H1 (cell line): Measurements from ENCODE around the gene HGD. TPM values are rescaled to one million over a fixed set of nuclear protein-coding genes. Genes with fewer than 3 reads are reported as not detected.

Source experiments
- CHD1 ChIP-seq: IDR thresholded peaks from 2 replicates; pipeline ENCODE4 v1.6.1; 2012; ENCODE audit warnings: low read depth, low read length, improper control_type of control experiment
- CTCF ChIP-seq, 3 experiments: IDR thresholded peaks; 1 replicate in 2 of 3; 2 replicates in 1 of 3; pipeline versions ENCODE4 v1.5.1 to v1.6.1; 2011; ENCODE audit warnings: low read length in 3 of 3, mild to moderate bottlenecking in 3 of 3, inconsistent platforms in 2 of 3, low read depth in 1 of 3, moderate library complexity in 1 of 3; ENCODE audit not compliant: insufficient read depth in 1 of 3; ENCODE audit errors: control extremely low read depth in 1 of 3
- GTF2F1 ChIP-seq: IDR thresholded peaks from 2 replicates; pipeline ENCODE4 v1.6.1; 2012; ENCODE audit warnings: low read depth, low read length, improper control_type of control experiment, borderline replicate concordance
- PHF8 ChIP-seq: fragments of 200-600 bp; sonication (generic); conservative IDR thresholded peaks from 2 replicates; pipeline ENCODE4 v1.7.1; 2012; ENCODE audit warnings: low read depth, mild to moderate bottlenecking, inconsistent platforms, low read length, moderate library complexity
- POU5F1 ChIP-seq: IDR thresholded peaks from 2 replicates; pipeline ENCODE4 v1.6.1; 2011; ENCODE audit warnings: low read depth, mild to moderate bottlenecking, low read length, moderate library complexity
- polyA plus RNA-seq, 7 experiments: library from polyadenylated mRNA; depleted of rRNA in 3 of 7; stranded (reverse) in 5 of 7; unstranded in 2 of 7; fragments of >200 nt in 5 of 7; fragments of 200-250 nt in 2 of 7; gene quantifications; 1 replicate in 5 of 7; 2 replicates in 1 of 7; 4 replicates in 1 of 7; pipeline versions ENCODE4 v1.2.1 to v1.2.3, GENCODE V29; 2011 to 2013; ENCODE audit warnings: missing spikeins in 2 of 7, mixed read lengths in 2 of 7
- total RNA-seq: library from RNA; stranded (reverse); fragmentation: NEBNext Ultra II Directional; extraction: Animal tissue kit (Norgen Biotek cat#: 25700); gene quantifications from 2 replicates; pipeline ENCODE4 v1.2.1, GENCODE V29; 2021
- TF ChIP-seq, protein P1 (sequence below): IDR thresholded peaks from 2 replicates; pipeline ENCODE4 v1.6.1; 2011; ENCODE audit warnings: low read depth, mild to moderate bottlenecking, low read length; ENCODE audit not compliant: insufficient read depth

HGD gene
- total and polyA plus RNA-seq, 2 of the 8 experiments (the other 6 are each of a cell fraction or from before 2014, with no cell fraction given), result 0.11 TPM; not detected in 1

GRCh38 chr3:120699333-120699732 lies 17.3 kb upstream of the HGD start (continued):
- TF ChIP-seq CHD1 (no peak), POU5F1 (no peak), GTF2F1 (no peak), CTCF (IDR thresholded peaks at IDR 0.05; ENCODE audit: control extremely low read depth in 1 of 3, insufficient read depth in 1 of 3, low read depth in 1 of 3, low read length in 3 of 3) (no peak), PHF8 (no peak)
- TF ChIP-seq, protein P1, sequence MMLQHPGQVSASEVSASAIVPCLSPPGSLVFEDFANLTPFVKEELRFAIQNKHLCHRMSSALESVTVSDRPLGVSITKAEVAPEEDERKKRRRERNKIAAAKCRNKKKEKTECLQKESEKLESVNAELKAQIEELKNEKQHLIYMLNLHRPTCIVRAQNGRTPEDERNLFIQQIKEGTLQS, result no peak
- TF ChIP-seq, all 59 proteins: peak for 0
